Sigmoid colon (tissue), 4 donors: ENCODE data around the gene ZDHHC12.

Experiments used
- EP300 ChIP-seq, 4 donors: sonication (generic); formaldehyde crosslinking; IDR thresholded peaks; one replicate each; pipeline ENCODE4 v1.6.1; 2017; ENCODE audit warnings: antibody characterized with exemption in 4 of 4
- TF ChIP-seq, protein P1 (sequence below), 4 experiments: fragments of 450-650 bp in 3 of 4; fragments of 200-600 bp in 1 of 4; IDR thresholded peaks; one replicate each; pipeline ENCODE4 v1.5.1; 2016 to 2019; ENCODE audit warnings: antibody characterized with exemption in 4 of 4, mild to moderate bottlenecking in 3 of 4, moderate library complexity in 2 of 4

DNA sequence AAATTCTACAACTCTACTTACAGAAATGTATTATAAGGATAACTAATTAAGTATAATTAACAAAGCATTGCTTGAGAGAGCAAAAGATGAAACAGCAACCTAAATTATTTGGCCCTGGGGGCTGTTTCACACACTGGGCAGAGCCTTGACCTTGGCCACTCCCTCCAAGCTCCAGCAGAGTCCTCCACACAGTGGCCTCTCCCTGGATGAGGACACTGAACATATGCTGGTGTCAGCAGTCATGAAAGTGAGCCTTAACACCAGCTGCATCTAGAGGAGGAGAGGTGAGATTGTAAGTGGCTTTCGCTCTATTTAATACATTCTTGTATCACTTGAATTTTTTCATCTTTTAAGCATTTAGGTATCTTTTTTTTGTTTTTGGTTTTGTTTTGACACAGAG, 23.3 kb upstream of the ZDHHC12 start:
- TF ChIP-seq, protein P1, sequence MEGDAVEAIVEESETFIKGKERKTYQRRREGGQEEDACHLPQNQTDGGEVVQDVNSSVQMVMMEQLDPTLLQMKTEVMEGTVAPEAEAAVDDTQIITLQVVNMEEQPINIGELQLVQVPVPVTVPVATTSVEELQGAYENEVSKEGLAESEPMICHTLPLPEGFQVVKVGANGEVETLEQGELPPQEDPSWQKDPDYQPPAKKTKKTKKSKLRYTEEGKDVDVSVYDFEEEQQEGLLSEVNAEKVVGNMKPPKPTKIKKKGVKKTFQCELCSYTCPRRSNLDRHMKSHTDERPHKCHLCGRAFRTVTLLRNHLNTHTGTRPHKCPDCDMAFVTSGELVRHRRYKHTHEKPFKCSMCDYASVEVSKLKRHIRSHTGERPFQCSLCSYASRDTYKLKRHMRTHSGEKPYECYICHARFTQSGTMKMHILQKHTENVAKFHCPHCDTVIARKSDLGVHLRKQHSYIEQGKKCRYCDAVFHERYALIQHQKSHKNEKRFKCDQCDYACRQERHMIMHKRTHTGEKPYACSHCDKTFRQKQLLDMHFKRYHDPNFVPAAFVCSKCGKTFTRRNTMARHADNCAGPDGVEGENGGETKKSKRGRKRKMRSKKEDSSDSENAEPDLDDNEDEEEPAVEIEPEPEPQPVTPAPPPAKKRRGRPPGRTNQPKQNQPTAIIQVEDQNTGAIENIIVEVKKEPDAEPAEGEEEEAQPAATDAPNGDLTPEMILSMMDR (IDR thresholded peaks at IDR 0.05), result no peak
- no peak for TF ChIP-seq EP300 (IDR thresholded peaks at IDR 0.05)
